VCaP (cell line): Measurements from ENCODE around the gene SV2B.

Experiments used
- H3K27ac ChIP-seq: fragments of 450-650 bp; 2 replicates; pipeline ENCODE4 v1.5.1; 2017
- TF ChIP-seq, protein P1 (sequence below): fragments of 450-650 bp; conservative IDR thresholded peaks from 2 replicates; pipeline ENCODE4 v1.5.1; 2017; ENCODE audit warnings: mild to moderate bottlenecking, moderate library complexity

The SV2B gene

GRCh38 chr15:91275844-91276243, 175.8 kb downstream of the SV2B start:
- TF ChIP-seq, protein P1, sequence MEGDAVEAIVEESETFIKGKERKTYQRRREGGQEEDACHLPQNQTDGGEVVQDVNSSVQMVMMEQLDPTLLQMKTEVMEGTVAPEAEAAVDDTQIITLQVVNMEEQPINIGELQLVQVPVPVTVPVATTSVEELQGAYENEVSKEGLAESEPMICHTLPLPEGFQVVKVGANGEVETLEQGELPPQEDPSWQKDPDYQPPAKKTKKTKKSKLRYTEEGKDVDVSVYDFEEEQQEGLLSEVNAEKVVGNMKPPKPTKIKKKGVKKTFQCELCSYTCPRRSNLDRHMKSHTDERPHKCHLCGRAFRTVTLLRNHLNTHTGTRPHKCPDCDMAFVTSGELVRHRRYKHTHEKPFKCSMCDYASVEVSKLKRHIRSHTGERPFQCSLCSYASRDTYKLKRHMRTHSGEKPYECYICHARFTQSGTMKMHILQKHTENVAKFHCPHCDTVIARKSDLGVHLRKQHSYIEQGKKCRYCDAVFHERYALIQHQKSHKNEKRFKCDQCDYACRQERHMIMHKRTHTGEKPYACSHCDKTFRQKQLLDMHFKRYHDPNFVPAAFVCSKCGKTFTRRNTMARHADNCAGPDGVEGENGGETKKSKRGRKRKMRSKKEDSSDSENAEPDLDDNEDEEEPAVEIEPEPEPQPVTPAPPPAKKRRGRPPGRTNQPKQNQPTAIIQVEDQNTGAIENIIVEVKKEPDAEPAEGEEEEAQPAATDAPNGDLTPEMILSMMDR, result no peak
- no peak overlapping the region for H3K27ac ChIP-seq

- no peak overlapping the region for H3K27ac ChIP-seq
- TF ChIP-seq, protein P1, result no peak
Measured at GRCh38 chr15:91278951-91279350, 178.9 kb downstream of the SV2B start.

DNA sequence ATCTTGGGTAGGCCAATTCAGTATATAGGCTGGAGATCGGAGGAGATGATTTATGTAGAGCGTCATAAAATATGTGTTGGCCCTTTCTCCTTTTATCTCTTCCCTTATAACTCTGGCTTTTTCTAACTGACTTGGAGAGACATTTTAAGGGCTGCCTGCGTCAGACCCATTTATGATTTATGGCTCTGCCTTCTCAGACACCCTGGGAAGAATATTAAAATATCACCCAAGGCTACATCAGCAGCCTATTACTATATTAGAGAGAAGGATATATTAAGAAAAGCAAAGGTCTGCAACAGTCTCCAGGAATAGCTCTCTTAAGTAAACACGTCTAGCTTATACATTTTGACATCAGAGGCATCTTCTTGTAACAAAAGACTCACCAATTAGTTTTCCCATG, 179.4 kb downstream of the SV2B start:
- TF ChIP-seq, protein P1, result no peak
- H3K27ac ChIP-seq, result no peak overlapping the region

GRCh38 chr15:91281947-91282346, 181.9 kb downstream of the SV2B start:
- TF ChIP-seq, protein P1, result no peak
- no peak overlapping the region for H3K27ac ChIP-seq

GRCh38 chr15:91282486-91282885, 182.4 kb downstream of the SV2B start:
- no peak overlapping the region for H3K27ac ChIP-seq
- TF ChIP-seq, protein P1, result no peak

DNA sequence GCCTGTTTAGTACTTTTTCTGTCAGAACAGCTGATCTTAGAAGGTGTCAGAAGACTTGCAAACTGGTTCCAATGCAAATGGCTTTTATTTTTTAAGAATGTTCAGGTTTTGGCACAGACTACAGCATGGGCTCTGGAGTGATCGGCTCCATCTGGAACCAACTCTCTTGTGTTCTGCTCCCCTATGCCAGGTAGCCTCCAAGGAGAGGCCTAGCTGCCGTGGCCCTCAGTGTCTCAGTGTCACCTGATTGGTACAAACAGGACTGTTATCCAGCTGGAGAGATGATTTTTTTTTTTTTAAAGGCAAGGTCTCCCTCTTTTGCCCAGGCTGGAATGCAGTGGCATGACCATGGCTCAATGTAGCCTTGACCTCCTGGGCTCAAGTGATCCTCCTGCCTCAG, 183.1 kb downstream of the SV2B start:
- no peak overlapping the region for H3K27ac ChIP-seq
- TF ChIP-seq, protein P1, result no peak

- H3K27ac ChIP-seq, result no peak overlapping the region
- TF ChIP-seq, protein P1, result no peak
Measured at GRCh38 chr15:91284758-91285466, 184.9 kb downstream of the SV2B start.
